Brain microvascular endothelial cell (primary cell): ENCODE measurements around the gene ADAM15.

Experiments
- DNase-seq: peaks from one replicate; pipeline ENCODE4 v3.0.0-alpha.2; 2020
- H3K27ac ChIP-seq: fragments of 250-450 bp; sonication (Bioruptor Pico); 2 replicates; pipeline ENCODE4 v1.5.1; 2020; ENCODE audit warnings: mild to moderate bottlenecking, moderate library complexity
- H3K27me3 ChIP-seq: fragments of 250-450 bp; sonication (Bioruptor Pico); replicated peaks from 2 replicates; pipeline ENCODE4 v1.5.1; 2020; ENCODE audit warnings: mild to moderate bottlenecking
- H3K36me3 ChIP-seq: fragments of 250-450 bp; sonication (Bioruptor Pico); replicated peaks from 2 replicates; pipeline ENCODE4 v1.5.1; 2020; ENCODE audit warnings: mild to moderate bottlenecking
- H3K4me3 ChIP-seq: 2 replicates; pipeline ENCODE4 v1.5.1; 2011; ENCODE audit warnings: low read depth, mild to moderate bottlenecking, control low read depth, low read length, moderate library complexity
- CTCF ChIP-seq: IDR thresholded peaks from 2 replicates; pipeline ENCODE4 v1.5.1; 2011; ENCODE audit warnings: low read depth, mild to moderate bottlenecking, moderate library complexity, low read length, control low read depth, inconsistent platforms; ENCODE audit errors: missing control alignments
- in situ Hi-C: cut with HindIII; loops from 2 replicates; pipeline ENCODE4 v1.10.0; 2017; ENCODE audit warnings: low sequenced_read_pairs, low pct_ligation_motif_present

The ADAM15 gene

GRCh38 chr1:155081472-155082300 lies 30.6 kb downstream of the ADAM15 start:
- peaks cover 44% of the 10 kb centered on the region for H3K27me3 ChIP-seq
- H3K4me3 ChIP-seq = no peak overlapping the region
- in situ Hi-C loops = no loop called here
- no peak overlapping the region for H3K27ac ChIP-seq
- DNase-seq = no peak
- no peaks in the 10 kb centered on the region for H3K36me3 ChIP-seq
- TF ChIP-seq CTCF = no peak

GRCh38 chr1:155082301-155083051 lies 31.4 kb downstream of the ADAM15 start:
- H3K4me3 ChIP-seq = no peak overlapping the region
- TF ChIP-seq CTCF = no peak
- no peak overlapping the region for H3K27ac ChIP-seq
- in situ Hi-C loops = no loop called here
- no peak for DNase-seq
- peaks cover 44% of the 10 kb centered on the region for H3K27me3 ChIP-seq
- no peaks in the 10 kb centered on the region for H3K36me3 ChIP-seq

GRCh38 chr1:155083052-155083541 lies 32.0 kb downstream of the ADAM15 start:
- no peaks in the 10 kb centered on the region for H3K36me3 ChIP-seq
- no peak for DNase-seq
- peaks cover 44% of the 10 kb centered on the region for H3K27me3 ChIP-seq
- no peak overlapping the region for H3K27ac ChIP-seq
- TF ChIP-seq CTCF = no peak
- in situ Hi-C loops = no loop called here
- no peak overlapping the region for H3K4me3 ChIP-seq

- H3K27me3 ChIP-seq = peaks cover 42% of the 10 kb centered on the region
- in situ Hi-C loops = no loop called here
- peak overlapping the region; percentile 76 for H3K4me3 ChIP-seq
- no peak overlapping the region for H3K27ac ChIP-seq
- TF ChIP-seq CTCF = peak; percentile 40
- H3K36me3 ChIP-seq = no peaks in the 10 kb centered on the region
- peak; percentile 18 for DNase-seq
These were observed 33.0 kb downstream of the ADAM15 start for GRCh38 chr1:155083865-155084721.

- peak; percentile 96 for TF ChIP-seq CTCF
- in situ Hi-C loops = no loop called here
- peak overlapping the region; percentile 5 for H3K27ac ChIP-seq
- peak overlapping the region; percentile 76 for H3K4me3 ChIP-seq
- DNase-seq = peak; percentile 88
- H3K36me3 ChIP-seq = no peaks in the 10 kb centered on the region
- peaks cover 34% of the 10 kb centered on the region for H3K27me3 ChIP-seq
These were observed 33.8 kb downstream of the ADAM15 start for GRCh38 chr1:155084722-155085503.
